Measurements from ENCODE around the gene MYORG.
A peak's percentile ranks its signal among the peaks of the same experiment; 100 is the strongest.
"Not testable (repeated sequence)": the region's sequence is repeated elsewhere in the genome, so short reads cannot be mapped to it uniquely, and the experiment has no call there.

The MYORG gene

DNA sequence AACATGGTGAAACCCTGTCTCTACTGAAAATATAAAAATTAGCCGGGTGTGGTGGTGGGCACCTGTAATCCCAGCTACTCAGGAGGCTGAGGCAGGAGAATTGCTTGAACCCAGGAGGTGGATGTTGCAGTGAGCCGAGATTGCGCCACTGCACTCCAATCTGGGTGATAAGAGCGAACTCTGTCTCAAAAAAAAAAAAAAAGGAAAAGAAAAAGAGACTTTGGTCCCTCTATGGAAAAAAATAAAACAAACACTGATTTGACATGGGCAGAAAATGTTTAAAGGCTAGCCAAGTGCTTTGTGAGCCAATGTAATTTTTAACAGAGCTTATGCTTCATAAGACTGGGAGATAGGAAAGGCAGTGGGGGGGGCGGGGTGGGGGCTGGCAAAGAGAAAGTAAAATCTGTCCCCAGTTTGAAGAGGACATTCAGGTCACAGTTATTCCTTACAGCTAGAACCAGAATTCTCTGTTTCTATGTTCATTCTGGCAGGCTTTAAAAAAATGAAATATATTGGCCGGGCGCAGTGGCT, 24.5 kb downstream of the MYORG start:
- H3K4me3 ChIP-seq (ENCODE audit: low read depth in 1 of 5, low read length in 5 of 5); H3K27me3 ChIP-seq (ENCODE audit: control insufficient read depth in 5 of 5, insufficient read depth in 4 of 5, low read length in 5 of 5); H3K4me1 ChIP-seq (ENCODE audit: control insufficient read depth in 5 of 5, insufficient read depth in 5 of 5, low read length in 5 of 5); H3K9me3 ChIP-seq (ENCODE audit: control insufficient read depth in 5 of 5, low read length in 5 of 5); H3K36me3 ChIP-seq (ENCODE audit: control insufficient read depth in 5 of 5, insufficient read depth in 5 of 5, low read length in 5 of 5); H3K27ac ChIP-seq (ENCODE audit: low read depth, low read length); H3K9ac ChIP-seq (ENCODE audit: low read length in 5 of 5): not testable (repeated sequence)

DNA sequence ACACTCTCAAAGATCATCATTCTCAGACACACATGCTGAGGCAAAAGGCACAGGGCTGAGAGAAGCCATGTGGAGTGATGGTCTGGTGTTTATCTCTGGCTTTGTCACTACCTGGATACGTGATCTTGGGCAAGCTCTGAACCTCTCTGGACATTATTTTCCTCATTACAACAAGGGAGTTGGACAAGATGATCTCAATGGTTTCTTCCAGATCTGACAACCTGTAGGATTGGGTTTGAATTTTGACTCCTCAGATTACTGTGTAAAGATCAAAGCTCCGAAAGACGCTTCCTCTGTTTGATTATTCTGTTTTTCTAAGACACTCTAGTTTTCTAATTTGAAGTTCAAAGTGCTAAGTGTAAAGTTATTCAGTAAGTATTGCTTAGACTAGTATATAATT, 27.4 kb downstream of the MYORG start:
- H3K27me3 ChIP-seq (ENCODE audit: control insufficient read depth in 5 of 5, insufficient read depth in 4 of 5, low read length in 5 of 5), result no peaks in the 10 kb centered on the region
- no peak overlapping the region for H3K4me3 ChIP-seq (ENCODE audit: low read depth in 1 of 5, low read length in 5 of 5)
- H3K9ac ChIP-seq (ENCODE audit: low read length in 5 of 5), result no peak overlapping the region
- peaks cover 2 to 29% (median 24%) of the 10 kb centered on the region in 5 donors for H3K4me1 ChIP-seq (ENCODE audit: control insufficient read depth in 5 of 5, insufficient read depth in 5 of 5, low read length in 5 of 5)
- no peaks in the 10 kb centered on the region for H3K9me3 ChIP-seq (ENCODE audit: control insufficient read depth in 5 of 5, low read length in 5 of 5)
- no peak overlapping the region for H3K27ac ChIP-seq (ENCODE audit: low read depth, low read length)
- peaks cover 0 to 4% (median 0%) of the 10 kb centered on the region in 5 donors for H3K36me3 ChIP-seq (ENCODE audit: control insufficient read depth in 5 of 5, insufficient read depth in 5 of 5, low read length in 5 of 5)

DNA sequence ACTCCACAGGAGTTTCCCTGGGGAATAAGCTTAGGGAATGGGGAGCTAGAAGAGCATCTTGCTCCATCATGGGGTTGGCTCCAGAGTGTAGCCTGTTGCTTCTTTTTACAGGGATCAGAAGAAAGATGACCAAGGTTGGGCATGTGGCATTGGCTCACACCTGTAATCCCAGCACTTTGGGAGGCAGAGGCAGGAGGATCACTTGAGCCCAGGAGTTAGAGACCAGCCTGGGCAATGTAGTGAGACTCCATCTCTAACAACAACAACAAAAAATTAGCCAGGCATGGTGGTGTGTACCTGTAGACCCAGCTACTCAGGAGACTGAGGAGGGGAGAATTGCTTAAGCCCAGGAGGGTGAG, 28.9 kb downstream of the MYORG start:
- peaks cover 7 to 44% (median 39%) of the 10 kb centered on the region in 5 donors for H3K4me1 ChIP-seq (ENCODE audit: control insufficient read depth in 5 of 5, insufficient read depth in 5 of 5, low read length in 5 of 5)

DNA sequence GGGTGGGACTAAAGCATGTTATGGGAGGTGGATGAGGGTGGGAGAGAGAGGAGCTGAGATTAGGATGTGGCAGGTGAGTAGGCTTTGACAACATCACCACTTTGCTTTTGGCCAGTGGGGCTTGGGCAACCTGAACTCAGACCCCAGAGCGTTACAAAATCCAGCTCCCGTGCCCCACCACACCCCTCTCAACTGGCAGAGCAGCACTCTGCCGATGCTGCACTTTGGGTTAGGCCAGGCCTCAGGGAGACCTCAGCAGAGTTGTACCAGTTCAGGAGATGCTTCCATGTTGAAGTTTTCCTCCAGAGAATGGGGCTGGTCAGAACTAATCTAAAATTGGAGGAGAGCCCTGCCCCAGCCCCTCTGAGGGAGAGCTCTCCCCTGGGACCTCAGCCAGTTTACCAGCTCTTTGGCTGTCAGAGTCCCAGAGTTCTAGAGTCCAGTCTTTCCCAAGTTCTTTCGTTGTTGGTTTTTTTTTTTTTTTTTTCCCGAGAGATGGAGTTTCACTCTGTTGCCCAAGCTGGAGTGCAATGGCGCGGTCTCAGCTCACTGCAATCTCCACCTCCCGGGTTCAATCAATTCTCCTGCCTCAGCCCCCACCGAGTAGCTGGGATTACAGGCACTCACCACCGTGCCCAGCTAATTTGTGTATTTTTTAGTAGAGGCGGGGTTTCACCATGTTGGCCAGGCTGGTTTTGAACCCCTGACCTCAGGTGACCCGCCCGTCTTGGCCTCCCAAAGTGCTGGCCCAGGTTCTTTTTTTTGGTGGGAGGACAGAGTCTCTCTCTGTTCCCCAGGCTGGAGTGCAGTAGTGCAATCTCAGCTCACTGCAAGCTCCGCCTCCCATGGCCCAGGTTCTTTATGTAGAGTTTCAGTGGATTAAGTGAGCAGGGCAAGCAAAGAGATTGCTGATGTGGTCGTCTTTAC, 29.6 kb downstream of the MYORG start:
- Histone ChIP-seq H3K36me3 (ENCODE audit: control insufficient read depth in 5 of 5, insufficient read depth in 5 of 5, low read length in 5 of 5) (peaks cover 0 to 9% (median 5%) of the 10 kb centered on the region in 5 donors), H3K9ac (ENCODE audit: low read length in 5 of 5) (no peak overlapping the region), H3K27ac (ENCODE audit: low read depth, low read length) (no peak overlapping the region)

More for the DNA sequence above, 28.9 kb downstream of the MYORG start:
- H3K27me3 ChIP-seq (ENCODE audit: control insufficient read depth in 5 of 5, insufficient read depth in 4 of 5, low read length in 5 of 5), result no peaks in the 10 kb centered on the region
- H3K9me3 ChIP-seq (ENCODE audit: control insufficient read depth in 5 of 5, low read length in 5 of 5), result no peaks in the 10 kb centered on the region
- no peak overlapping the region for H3K27ac ChIP-seq (ENCODE audit: low read depth, low read length)
- H3K9ac ChIP-seq (ENCODE audit: low read length in 5 of 5), result no peak overlapping the region
- peaks cover 0 to 7% (median 3%) of the 10 kb centered on the region in 5 donors for H3K36me3 ChIP-seq (ENCODE audit: control insufficient read depth in 5 of 5, insufficient read depth in 5 of 5, low read length in 5 of 5)
- no peak overlapping the region for H3K4me3 ChIP-seq (ENCODE audit: low read depth in 1 of 5, low read length in 5 of 5)

DNA sequence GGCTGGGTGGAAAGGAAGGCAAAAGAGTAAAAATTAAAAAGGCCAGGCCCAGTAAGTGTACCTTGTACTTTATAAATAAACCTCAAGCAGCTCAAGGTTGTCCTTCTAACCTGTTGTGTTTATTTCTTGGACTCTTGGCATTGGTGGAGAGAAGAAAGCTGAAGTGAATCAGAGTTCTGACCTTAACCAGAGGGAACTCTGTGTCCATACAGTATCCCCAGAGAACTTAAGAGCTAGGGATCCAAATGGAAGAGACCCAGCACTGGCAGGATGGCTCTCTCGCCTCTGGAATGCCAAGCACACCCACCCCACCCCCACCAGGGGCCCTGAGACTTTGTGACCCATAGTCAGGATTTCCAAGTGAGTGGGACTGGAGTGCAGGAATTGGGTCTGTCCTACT, 33.1 kb downstream of the MYORG start:
- H3K36me3 ChIP-seq (ENCODE audit: control insufficient read depth in 5 of 5, insufficient read depth in 5 of 5, low read length in 5 of 5), result peaks cover 0 to 32% (median 25%) of the 10 kb centered on the region in 5 donors
- H3K27ac ChIP-seq (ENCODE audit: low read depth, low read length), result peak overlapping the region; percentile 86
- peak overlapping the region in 1 of 5 donors; percentile 7 for H3K9ac ChIP-seq (ENCODE audit: low read length in 5 of 5)
- H3K9me3 ChIP-seq (ENCODE audit: control insufficient read depth in 5 of 5, low read length in 5 of 5), result no peaks in the 10 kb centered on the region
- peak overlapping the region in 1 of 5 donors; percentile 22 for H3K4me3 ChIP-seq (ENCODE audit: low read depth in 1 of 5, low read length in 5 of 5)
- no peaks in the 10 kb centered on the region for H3K27me3 ChIP-seq (ENCODE audit: control insufficient read depth in 5 of 5, insufficient read depth in 4 of 5, low read length in 5 of 5)
- peaks cover 8 to 66% (median 64%) of the 10 kb centered on the region in 5 donors for H3K4me1 ChIP-seq (ENCODE audit: control insufficient read depth in 5 of 5, insufficient read depth in 5 of 5, low read length in 5 of 5)

More for the DNA sequence above, 29.6 kb downstream of the MYORG start:
- H3K4me3 ChIP-seq (ENCODE audit: low read depth in 1 of 5, low read length in 5 of 5), result no peak overlapping the region
- no peaks in the 10 kb centered on the region for H3K27me3 ChIP-seq (ENCODE audit: control insufficient read depth in 5 of 5, insufficient read depth in 4 of 5, low read length in 5 of 5)
- peaks cover 7 to 50% (median 46%) of the 10 kb centered on the region in 5 donors for H3K4me1 ChIP-seq (ENCODE audit: control insufficient read depth in 5 of 5, insufficient read depth in 5 of 5, low read length in 5 of 5)
- no peaks in the 10 kb centered on the region for H3K9me3 ChIP-seq (ENCODE audit: control insufficient read depth in 5 of 5, low read length in 5 of 5)

DNA sequence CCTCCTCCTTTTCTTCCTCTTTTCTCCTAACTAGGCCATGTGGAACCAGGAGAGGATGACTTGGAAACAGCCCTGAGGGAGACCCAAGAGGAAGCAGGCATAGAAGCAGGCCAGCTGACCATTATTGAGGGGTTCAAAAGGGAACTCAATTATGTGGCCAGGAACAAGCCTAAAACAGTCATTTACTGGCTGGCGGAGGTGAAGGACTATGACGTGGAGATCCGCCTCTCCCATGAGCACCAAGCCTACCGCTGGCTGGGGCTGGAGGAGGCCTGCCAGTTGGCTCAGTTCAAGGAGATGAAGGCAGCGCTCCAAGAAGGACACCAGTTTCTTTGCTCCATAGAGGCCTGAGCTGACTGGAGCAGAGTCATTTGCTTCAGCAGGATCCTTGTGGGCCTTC, 33.6 kb downstream of the MYORG start:
- Histone ChIP-seq H3K27ac (ENCODE audit: low read depth, low read length) (peak overlapping the region; percentile 86), H3K27me3 (ENCODE audit: control insufficient read depth in 5 of 5, insufficient read depth in 4 of 5, low read length in 5 of 5) (no peaks in the 10 kb centered on the region), H3K4me1 (ENCODE audit: control insufficient read depth in 5 of 5, insufficient read depth in 5 of 5, low read length in 5 of 5) (peaks cover 9 to 70% (median 68%) of the 10 kb centered on the region in 5 donors), H3K36me3 (ENCODE audit: control insufficient read depth in 5 of 5, insufficient read depth in 5 of 5, low read length in 5 of 5) (peaks cover 0 to 32% (median 26%) of the 10 kb centered on the region in 5 donors), H3K9me3 (ENCODE audit: control insufficient read depth in 5 of 5, low read length in 5 of 5) (no peaks in the 10 kb centered on the region), H3K4me3 (ENCODE audit: low read depth in 1 of 5, low read length in 5 of 5) (no peak overlapping the region), H3K9ac (ENCODE audit: low read length in 5 of 5) (peak overlapping the region in 1 of 5 donors; percentile 60)

DNA sequence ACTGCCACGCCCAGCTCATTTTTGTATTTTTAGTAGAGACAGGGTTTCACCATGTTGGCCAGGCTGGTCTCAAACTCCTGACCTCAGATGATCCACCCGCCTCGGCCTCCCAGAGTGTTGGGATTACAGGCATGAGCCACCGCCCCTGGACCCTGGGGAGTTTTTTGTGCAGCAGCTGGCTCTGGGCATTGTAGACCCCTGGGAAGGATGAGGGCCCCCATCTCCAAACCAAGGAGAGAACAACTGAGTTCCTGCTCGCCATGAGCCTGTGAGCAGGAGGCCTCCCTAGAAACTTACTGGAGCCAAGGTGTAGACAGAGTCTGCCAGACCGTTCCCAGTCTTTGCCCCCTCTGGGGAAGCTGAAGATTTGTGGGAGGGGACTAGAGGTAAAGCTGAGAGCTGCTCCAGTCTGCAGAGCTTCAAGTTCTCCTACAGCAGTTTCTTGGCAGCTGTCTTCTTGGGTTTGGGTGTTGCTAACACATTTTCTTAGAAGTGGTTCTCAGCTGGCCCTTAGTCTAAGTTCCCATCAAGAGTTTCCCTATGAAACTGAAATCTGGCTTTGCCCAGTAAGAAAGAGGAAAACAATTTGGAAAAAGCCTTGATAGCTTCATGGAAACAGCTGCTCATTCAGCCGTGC, 34.9 kb downstream of the MYORG start:
- no peak overlapping the region for H3K4me3 ChIP-seq (ENCODE audit: low read depth in 1 of 5, low read length in 5 of 5)
- no peaks in the 10 kb centered on the region for H3K27me3 ChIP-seq (ENCODE audit: control insufficient read depth in 5 of 5, insufficient read depth in 4 of 5, low read length in 5 of 5)
- no peak overlapping the region for H3K9ac ChIP-seq (ENCODE audit: low read length in 5 of 5)
- no peaks in the 10 kb centered on the region for H3K9me3 ChIP-seq (ENCODE audit: control insufficient read depth in 5 of 5, low read length in 5 of 5)
- peaks cover 0 to 32% (median 26%) of the 10 kb centered on the region in 5 donors for H3K36me3 ChIP-seq (ENCODE audit: control insufficient read depth in 5 of 5, insufficient read depth in 5 of 5, low read length in 5 of 5)
- peak overlapping the region; percentile 86 for H3K27ac ChIP-seq (ENCODE audit: low read depth, low read length)
- peaks cover 9 to 65% (median 65%) of the 10 kb centered on the region in 5 donors for H3K4me1 ChIP-seq (ENCODE audit: control insufficient read depth in 5 of 5, insufficient read depth in 5 of 5, low read length in 5 of 5)

DNA sequence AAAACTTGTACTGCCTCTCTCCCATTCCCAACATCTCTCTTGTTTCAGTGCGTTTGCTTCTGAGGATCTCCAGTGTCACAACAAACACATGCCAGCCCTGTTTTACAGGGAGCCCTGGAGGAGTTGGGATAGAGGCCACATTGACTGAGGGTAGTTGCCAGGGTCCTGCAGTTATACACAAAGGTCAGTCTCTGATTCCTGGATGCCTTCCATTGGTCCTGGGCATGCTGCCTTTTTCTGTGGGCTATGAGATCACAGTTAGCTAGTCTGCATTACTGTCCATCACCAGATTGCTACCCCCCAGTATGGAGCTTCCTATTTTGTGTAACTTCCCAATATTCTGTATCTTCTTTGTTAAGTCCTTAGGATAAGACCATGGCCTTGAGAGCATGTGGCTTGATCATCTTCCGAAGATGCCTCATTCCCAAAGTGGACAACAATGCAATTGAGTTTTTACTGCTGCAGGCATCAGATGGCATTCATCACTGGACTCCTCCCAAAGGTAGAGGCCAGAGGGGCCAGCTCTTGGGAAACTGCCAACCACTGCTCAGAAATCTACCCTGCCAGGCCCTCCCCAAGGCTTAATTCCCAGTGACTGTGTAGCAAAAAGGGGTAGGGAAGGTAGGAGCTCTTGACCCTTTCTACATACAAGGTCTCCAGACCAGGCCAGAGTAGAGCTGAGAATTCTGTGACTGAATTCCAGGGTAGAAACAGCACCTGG, 37.9 kb downstream of the MYORG start:
- H3K9ac ChIP-seq (ENCODE audit: low read length in 5 of 5), result no peak overlapping the region
- peaks cover 0 to 41% (median 30%) of the 10 kb centered on the region in 5 donors for H3K36me3 ChIP-seq (ENCODE audit: control insufficient read depth in 5 of 5, insufficient read depth in 5 of 5, low read length in 5 of 5)
- no peak overlapping the region for H3K4me3 ChIP-seq (ENCODE audit: low read depth in 1 of 5, low read length in 5 of 5)
- H3K27ac ChIP-seq (ENCODE audit: low read depth, low read length), result no peak overlapping the region
- H3K9me3 ChIP-seq (ENCODE audit: control insufficient read depth in 5 of 5, low read length in 5 of 5), result no peaks in the 10 kb centered on the region
- H3K4me1 ChIP-seq (ENCODE audit: control insufficient read depth in 5 of 5, insufficient read depth in 5 of 5, low read length in 5 of 5), result peaks cover 7 to 43% (median 40%) of the 10 kb centered on the region in 5 donors
- H3K27me3 ChIP-seq (ENCODE audit: control insufficient read depth in 5 of 5, insufficient read depth in 4 of 5, low read length in 5 of 5), result no peaks in the 10 kb centered on the region

DNA sequence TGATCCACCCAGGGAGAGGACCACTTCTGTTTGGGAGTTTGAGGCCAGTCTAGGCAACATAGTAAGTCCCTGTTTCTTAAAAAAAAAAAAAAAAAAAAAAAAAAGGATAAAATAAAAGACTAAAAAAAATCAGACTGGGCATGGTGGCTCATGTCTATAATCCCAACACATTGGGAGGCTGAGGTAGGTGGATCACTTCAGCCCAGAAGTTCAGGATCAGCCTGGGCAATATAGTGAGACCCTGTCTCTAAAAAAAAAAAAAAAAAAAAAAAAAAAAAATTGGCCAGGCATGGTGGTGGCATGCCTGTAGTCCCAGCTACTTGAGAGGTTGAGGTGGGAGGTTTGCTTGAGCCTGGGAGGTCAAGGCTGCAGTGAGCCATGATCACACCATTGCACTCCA, 38.6 kb downstream of the MYORG start:
- H3K27me3 ChIP-seq (ENCODE audit: control insufficient read depth in 5 of 5, insufficient read depth in 4 of 5, low read length in 5 of 5); H3K27ac ChIP-seq (ENCODE audit: low read depth, low read length); H3K9me3 ChIP-seq (ENCODE audit: control insufficient read depth in 5 of 5, low read length in 5 of 5); H3K4me3 ChIP-seq (ENCODE audit: low read depth in 1 of 5, low read length in 5 of 5); H3K9ac ChIP-seq (ENCODE audit: low read length in 5 of 5): not testable (repeated sequence)
- peaks cover 2 to 36% (median 34%) of the 10 kb centered on the region in 5 donors for H3K4me1 ChIP-seq (ENCODE audit: control insufficient read depth in 5 of 5, insufficient read depth in 5 of 5, low read length in 5 of 5)
- peaks cover 0 to 39% (median 26%) of the 10 kb centered on the region in 5 donors for H3K36me3 ChIP-seq (ENCODE audit: control insufficient read depth in 5 of 5, insufficient read depth in 5 of 5, low read length in 5 of 5)
